Measurements from ENCODE around the gene MAD1L1.

MAD1L1 gene

GRCh38 chr7:2158331-2159175 lies 74.2 kb downstream of the MAD1L1 start:
- no peak for DNase-seq (ENCODE audit: low read depth)
- no peak overlapping the region for H3K4me3 ChIP-seq (ENCODE audit: low read depth, low read length)
- in situ Hi-C loops (cut with HindIII; ENCODE audit: low sequenced_read_pairs) = loop anchor here (10.0 kb wide), 1 partner anchor 46 kb away; no protein-coding TSS in a partner anchor
- no peak for TF ChIP-seq CTCF (IDR thresholded peaks at IDR 0.05; ENCODE audit: low read depth, low read length, missing control alignments)

- H3K4me3 ChIP-seq (ENCODE audit: low read depth, low read length) = no peak overlapping the region
- TF ChIP-seq CTCF (IDR thresholded peaks at IDR 0.05; ENCODE audit: low read depth, low read length, missing control alignments) = no peak
- in situ Hi-C loops (cut with HindIII; ENCODE audit: low sequenced_read_pairs) = loop anchor here (10.0 kb wide), 1 partner anchor 47 kb away; no protein-coding TSS in a partner anchor
- peak; percentile 97 for DNase-seq (ENCODE audit: low read depth)
Measured at GRCh38 chr7:2157473-2158279, 75.1 kb downstream of the MAD1L1 start.

- in situ Hi-C loops (cut with HindIII; ENCODE audit: low sequenced_read_pairs) = loop anchor here (10.0 kb wide), 1 partner anchor 48 kb away; no protein-coding TSS in a partner anchor
- TF ChIP-seq CTCF (IDR thresholded peaks at IDR 0.05; ENCODE audit: low read depth, low read length, missing control alignments) = no peak
- no peak overlapping the region for H3K4me3 ChIP-seq (ENCODE audit: low read depth, low read length)
- no peak for DNase-seq (ENCODE audit: low read depth)
Measured at GRCh38 chr7:2156756-2157472, 75.8 kb downstream of the MAD1L1 start.

- TF ChIP-seq CTCF (IDR thresholded peaks at IDR 0.05; ENCODE audit: low read depth, low read length, missing control alignments) = no peak
- no peak for DNase-seq (ENCODE audit: low read depth)
- in situ Hi-C loops (cut with HindIII; ENCODE audit: low sequenced_read_pairs) = loop anchor here (10.0 kb wide), 1 partner anchor 50 kb away; no protein-coding TSS in a partner anchor
- no peak overlapping the region for H3K4me3 ChIP-seq (ENCODE audit: low read depth, low read length)
Measured at GRCh38 chr7:2154831-2155230, 77.9 kb downstream of the MAD1L1 start.

GRCh38 chr7:2154121-2154520 lies 78.6 kb downstream of the MAD1L1 start:
- in situ Hi-C loops (cut with HindIII; ENCODE audit: low sequenced_read_pairs) = loop anchor here (10.0 kb wide), 1 partner anchor 51 kb away; no protein-coding TSS in a partner anchor

More at GRCh38 chr7:2154121-2154520, 78.6 kb downstream of the MAD1L1 start:
- no peak overlapping the region for H3K4me3 ChIP-seq (ENCODE audit: low read depth, low read length)
- DNase-seq (ENCODE audit: low read depth) = no peak
- no peak for TF ChIP-seq CTCF (IDR thresholded peaks at IDR 0.05; ENCODE audit: low read depth, low read length, missing control alignments)

Measured in astrocyte of the cerebellum (primary cell).